CD4-positive, CD25-positive, alpha-beta regulatory T cell (primary cell): ENCODE results near the gene RALB. TPM values are rescaled to one million over a fixed set of nuclear protein-coding genes. Genes with fewer than 3 reads are reported as not detected.
A peak's percentile ranks its signal among the peaks of the same experiment; 100 is the strongest.

ENCODE experiments used
- ATAC-seq, 2 donors: fragments of 150-1000 bp; cut with Tn5 transposase; one replicate each; pipeline ENCODE4 v1.10.0; 2021; ENCODE audit warnings: low read depth in 2 of 2, moderate number of reproducible peaks in 2 of 2, moderate library complexity in 1 of 2
- DNase-seq, 3 donors: peaks; one replicate each; pipeline versions ENCODE4 v3.0.0 to v3.0.0-alpha.2; 2012 to 2022; ENCODE audit warnings: mixed read lengths in 1 of 3
- H3K27ac ChIP-seq: one replicate; pipeline ENCODE4 v1.7.0; 2013; ENCODE audit warnings: mild to moderate bottlenecking, low read length; ENCODE audit not compliant: insufficient read depth, poor library complexity, severe bottlenecking
- H3K27me3 ChIP-seq: one replicate; pipeline ENCODE4 v1.7.0; 2013; ENCODE audit warnings: low read length; ENCODE audit not compliant: control insufficient read depth, insufficient read depth
- H3K36me3 ChIP-seq: one replicate; pipeline ENCODE4 v1.7.0; 2013; ENCODE audit warnings: mild to moderate bottlenecking, low read length, moderate library complexity; ENCODE audit not compliant: control insufficient read depth, insufficient read depth
- H3K4me1 ChIP-seq: 2 replicates; pipeline ENCODE4 v1.7.0; 2013; ENCODE audit warnings: mild to moderate bottlenecking, low read length; ENCODE audit not compliant: insufficient read depth, control insufficient read depth, poor library complexity, severe bottlenecking
- H3K4me3 ChIP-seq: one replicate; pipeline ENCODE4 v1.7.0; 2013; ENCODE audit warnings: low read depth, mild to moderate bottlenecking, low read length, moderate library complexity
- H3K9me3 ChIP-seq, 2 experiments: 1 replicate in 1 of 2; 2 replicates in 1 of 2; pipeline ENCODE4 v1.7.0; 2013; ENCODE audit warnings: low read length in 2 of 2, mild to moderate bottlenecking in 1 of 2, moderate library complexity in 1 of 2; ENCODE audit not compliant: control insufficient read depth in 2 of 2
- H3K27ac Mint-ChIP-seq, 3 donors: one replicate each; pipeline ENCODE4 v1.8.0; 2020 to 2022; ENCODE audit warnings: mild to moderate bottlenecking in 3 of 3, mixed read lengths in 3 of 3, moderate library complexity in 2 of 3
- H3K27me3 Mint-ChIP-seq: one replicate; pipeline ENCODE4 v1.8.0; 2022; ENCODE audit warnings: mild to moderate bottlenecking, mixed read lengths
- H3K36me3 Mint-ChIP-seq: one replicate; pipeline ENCODE4 v1.8.0; 2020; ENCODE audit warnings: mixed read lengths
- H3K4me1 Mint-ChIP-seq, 4 donors: one replicate each; pipeline ENCODE4 v1.8.0; 2020 to 2022; ENCODE audit warnings: mixed read lengths in 4 of 4, mild to moderate bottlenecking in 1 of 4
- H3K4me3 Mint-ChIP-seq, 4 donors: one replicate each; pipeline ENCODE4 v1.8.0; 2020 to 2022; ENCODE audit warnings: mild to moderate bottlenecking in 4 of 4, mixed read lengths in 4 of 4, moderate library complexity in 3 of 4
- H3K9me3 Mint-ChIP-seq, 7 donors: one replicate each; pipeline ENCODE4 v1.8.0; 2020 to 2022; ENCODE audit warnings: mixed read lengths in 7 of 7, mild to moderate bottlenecking in 3 of 7, moderate library complexity in 2 of 7
- polyA plus RNA-seq, 4 donors: library from polyadenylated mRNA; unstranded; fragments of 300-500 nt; fragmentation: Illumina TruSeq; gene quantifications; one replicate each; pipeline ENCODE4 v1.2.3, GENCODE V29; 2021
- total RNA-seq: library from RNA; stranded (reverse); gene quantifications from one replicate; pipeline ENCODE4 v1.2.3, GENCODE V29; 2022

RALB gene
- total and polyA plus RNA-seq, 5 donors from 2014 or later, result 21.8 to 42.5 (median 28.1) TPM

DNA sequence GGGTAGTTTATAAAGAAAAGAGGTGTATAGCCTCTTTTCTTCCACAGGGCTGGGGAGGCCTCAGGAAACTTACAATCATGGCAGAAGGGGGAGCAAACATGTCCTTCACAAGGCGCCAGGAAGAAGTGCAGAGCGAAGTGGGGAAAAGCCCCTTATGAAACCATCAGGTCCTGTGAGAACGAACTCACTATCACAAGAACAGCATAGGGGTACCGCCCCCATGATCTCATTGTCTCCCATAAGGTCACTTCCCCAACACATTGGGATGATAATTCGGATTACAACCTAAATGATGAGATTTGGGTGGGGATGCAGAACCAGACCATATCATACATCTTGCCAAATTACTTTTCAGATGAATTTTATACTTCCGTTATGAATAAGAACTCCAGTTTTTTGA, 32.4 kb downstream of the RALB start:
- Histone ChIP-seq H3K27ac (no peak overlapping the region), H3K9me3 (no peaks in the 10 kb centered on the region), H3K4me1 (peaks cover 13% of the 10 kb centered on the region), H3K4me3 (no peak overlapping the region), H3K27me3 (no peaks in the 10 kb centered on the region), H3K36me3 (peaks cover 19% of the 10 kb centered on the region)
- Mint-ChIP-seq H3K4me1 (peaks cover 19 to 40% (median 25%) of the 10 kb centered on the region in 4 donors), H3K27ac (peak overlapping the region in 1 of 3 donors; percentile 42), H3K4me3 (no peak overlapping the region), H3K9me3 (peaks cover 0 to 2% (median 0%) of the 10 kb centered on the region in 7 donors), H3K27me3 (no peaks in the 10 kb centered on the region), H3K36me3 (peaks cover 38% of the 10 kb centered on the region)
- DNase-seq (no peak), ATAC-seq (no peak)

DNA sequence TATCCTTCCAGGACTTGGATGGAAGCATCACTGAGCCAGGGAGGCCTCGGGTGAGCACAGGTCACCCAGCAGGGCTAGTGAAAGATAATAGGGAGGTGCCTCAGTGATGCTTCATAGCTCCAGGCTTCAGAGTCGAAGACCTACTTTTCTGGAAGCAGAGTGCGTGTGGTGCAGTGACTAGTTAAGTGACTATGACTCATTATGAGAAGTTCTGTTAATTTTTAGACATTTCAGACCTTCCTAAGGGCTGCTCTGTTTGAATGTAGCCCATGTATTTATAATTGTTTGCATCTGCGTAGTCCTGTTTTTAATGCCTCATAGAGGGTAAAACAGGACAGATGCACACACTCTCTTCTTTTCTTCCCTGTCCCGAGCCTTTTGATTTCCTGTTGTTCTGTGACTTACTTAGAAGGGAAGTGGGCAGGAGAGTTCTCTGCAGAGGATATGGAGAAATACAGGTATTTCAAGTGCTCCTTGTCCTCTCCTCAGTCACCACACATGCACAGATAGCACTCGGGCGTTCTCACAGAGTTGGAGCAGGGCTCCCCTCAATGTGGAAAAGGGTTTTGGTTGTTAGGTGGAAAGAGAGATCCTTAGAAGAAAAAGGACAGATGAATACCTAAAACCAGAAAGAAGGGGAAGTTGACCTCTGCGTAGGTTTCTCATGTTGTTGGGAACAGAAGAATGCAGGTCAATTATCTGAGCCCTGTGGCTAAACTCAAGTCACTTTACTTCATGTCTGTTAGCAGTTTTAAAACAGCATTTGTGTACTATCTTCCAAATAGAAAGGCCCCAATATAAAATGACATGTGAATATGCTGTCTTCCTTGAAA, 34.7 kb downstream of the RALB start:
- no peaks in the 10 kb centered on the region for H3K9me3 ChIP-seq
- ATAC-seq (peak; percentile 68 to 70), DNase-seq (peak in 1 of 3 donors; percentile 81)
- Mint-ChIP-seq H3K4me3 (peak overlapping the region in 2 of 4 donors; percentile 19 to 29), H3K27me3 (no peaks in the 10 kb centered on the region), H3K27ac (peak overlapping the region; percentile 53 to 87 (median 84)), H3K36me3 (peaks cover 47% of the 10 kb centered on the region), H3K4me1 (peaks cover 26 to 47% (median 36%) of the 10 kb centered on the region in 4 donors), H3K9me3 (no peaks in the 10 kb centered on the region)
- peaks cover 13% of the 10 kb centered on the region for H3K4me1 ChIP-seq
- peak overlapping the region; percentile 33 for H3K27ac ChIP-seq
- H3K4me3 ChIP-seq, result peak overlapping the region; percentile 26
- H3K27me3 ChIP-seq, result no peaks in the 10 kb centered on the region
- H3K36me3 ChIP-seq, result peaks cover 17% of the 10 kb centered on the region

DNA sequence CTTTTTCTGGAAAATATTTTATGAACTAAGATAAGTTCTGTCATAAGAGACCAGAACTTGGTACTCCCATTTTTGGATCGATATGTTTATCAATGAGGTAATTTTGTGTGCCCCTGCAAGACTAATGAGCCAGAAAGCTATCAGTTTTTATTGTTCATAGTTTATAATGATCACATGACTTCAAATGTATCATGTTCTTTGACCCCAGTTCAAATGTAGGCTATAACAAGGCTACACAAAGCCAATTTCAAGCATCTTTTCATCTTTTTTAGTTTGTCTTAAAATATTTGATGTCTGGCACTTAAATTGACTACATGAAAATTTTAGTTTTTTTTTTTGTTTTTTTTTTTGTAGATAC, 35.3 kb downstream of the RALB start:
- Histone ChIP-seq H3K27ac (no peak overlapping the region), H3K36me3 (peaks cover 22% of the 10 kb centered on the region), H3K4me1 (peaks cover 13% of the 10 kb centered on the region), H3K9me3 (no peaks in the 10 kb centered on the region), H3K27me3 (no peaks in the 10 kb centered on the region), H3K4me3 (no peak overlapping the region)
- ATAC-seq (no peak), DNase-seq (no peak)
- Mint-ChIP-seq H3K27ac (peak overlapping the region in 1 of 3 donors; percentile 53), H3K4me3 (no peak overlapping the region), H3K9me3 (no peaks in the 10 kb centered on the region), H3K27me3 (no peaks in the 10 kb centered on the region), H3K4me1 (peaks cover 26 to 43% (median 34%) of the 10 kb centered on the region in 4 donors), H3K36me3 (peaks cover 47% of the 10 kb centered on the region)

DNA sequence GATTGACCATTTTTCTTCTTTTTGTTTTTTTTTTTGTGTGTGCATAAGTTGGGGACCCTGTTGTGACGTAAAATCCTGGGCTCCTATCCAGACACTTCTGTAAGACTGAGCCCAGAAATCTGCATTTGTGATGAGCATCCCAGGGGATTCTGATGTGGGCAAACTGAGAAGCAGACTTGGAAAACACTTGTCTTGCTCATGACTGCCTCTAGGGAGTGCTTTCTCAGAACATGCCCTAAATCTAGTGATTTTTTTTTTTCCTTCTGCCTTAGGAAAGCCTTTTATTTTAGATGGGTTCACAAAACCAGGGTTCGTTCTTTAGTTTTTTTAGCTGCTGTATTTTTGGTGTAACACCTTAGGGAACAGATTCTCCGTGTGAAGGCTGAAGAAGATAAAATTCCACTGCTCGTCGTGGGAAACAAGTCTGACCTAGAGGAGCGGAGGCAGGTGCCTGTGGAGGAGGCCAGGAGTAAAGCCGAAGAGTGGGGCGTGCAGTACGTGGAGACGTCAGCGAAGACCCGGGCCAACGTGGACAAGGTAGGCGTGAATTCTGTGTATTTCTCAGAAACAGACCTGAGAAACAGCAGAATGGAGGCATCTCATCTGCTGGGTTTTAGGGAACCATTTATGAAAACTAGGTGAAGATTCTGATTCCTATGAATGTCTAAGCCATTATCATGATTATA, 36.7 kb downstream of the RALB start:
- DNase-seq (no peak), ATAC-seq (no peak)
- H3K9me3 Mint-ChIP-seq, result no peaks in the 10 kb centered on the region
- peaks cover 26 to 43% (median 31%) of the 10 kb centered on the region in 4 donors for H3K4me1 Mint-ChIP-seq
- no peak overlapping the region for H3K27ac ChIP-seq
- H3K4me3 Mint-ChIP-seq, result no peak overlapping the region
- H3K27me3 Mint-ChIP-seq, result no peaks in the 10 kb centered on the region
- H3K27me3 ChIP-seq, result no peaks in the 10 kb centered on the region
- no peak overlapping the region for H3K4me3 ChIP-seq
- peak overlapping the region in 1 of 3 donors; percentile 61 for H3K27ac Mint-ChIP-seq
- peaks cover 53% of the 10 kb centered on the region for H3K36me3 Mint-ChIP-seq
- no peaks in the 10 kb centered on the region for H3K9me3 ChIP-seq
- peaks cover 31% of the 10 kb centered on the region for H3K36me3 ChIP-seq
- peaks cover 13% of the 10 kb centered on the region for H3K4me1 ChIP-seq

DNA sequence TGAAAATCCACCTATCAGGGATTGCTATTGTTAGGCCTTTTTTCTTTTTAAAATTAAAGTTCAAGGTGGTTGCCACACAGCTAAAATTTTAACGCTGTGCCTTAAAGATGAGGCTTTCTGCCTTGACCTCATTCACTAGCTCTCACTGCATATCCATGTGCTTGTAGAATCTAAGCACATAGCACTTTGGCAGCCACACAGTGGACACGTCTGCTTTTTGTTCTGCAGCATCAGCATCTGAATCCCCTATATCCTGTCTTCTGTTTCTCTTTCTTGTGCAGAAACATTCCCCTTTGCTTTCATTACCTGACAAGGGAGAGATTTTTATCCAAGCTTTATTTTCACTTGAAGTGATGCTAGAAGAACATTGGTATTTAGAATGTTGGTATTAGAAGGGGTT, 38.1 kb downstream of the RALB start:
- Histone ChIP-seq H3K4me3 (no peak overlapping the region), H3K36me3 (peaks cover 32% of the 10 kb centered on the region), H3K9me3 (no peaks in the 10 kb centered on the region), H3K27ac (no peak overlapping the region), H3K27me3 (no peaks in the 10 kb centered on the region), H3K4me1 (peaks cover 13% of the 10 kb centered on the region)
- ATAC-seq, result no peak
- DNase-seq, result no peak
- Mint-ChIP-seq H3K36me3 (peaks cover 54% of the 10 kb centered on the region), H3K4me1 (peaks cover 26 to 38% (median 29%) of the 10 kb centered on the region in 4 donors), H3K4me3 (no peak overlapping the region), H3K9me3 (no peaks in the 10 kb centered on the region), H3K27ac (no peak overlapping the region), H3K27me3 (no peaks in the 10 kb centered on the region)

DNA sequence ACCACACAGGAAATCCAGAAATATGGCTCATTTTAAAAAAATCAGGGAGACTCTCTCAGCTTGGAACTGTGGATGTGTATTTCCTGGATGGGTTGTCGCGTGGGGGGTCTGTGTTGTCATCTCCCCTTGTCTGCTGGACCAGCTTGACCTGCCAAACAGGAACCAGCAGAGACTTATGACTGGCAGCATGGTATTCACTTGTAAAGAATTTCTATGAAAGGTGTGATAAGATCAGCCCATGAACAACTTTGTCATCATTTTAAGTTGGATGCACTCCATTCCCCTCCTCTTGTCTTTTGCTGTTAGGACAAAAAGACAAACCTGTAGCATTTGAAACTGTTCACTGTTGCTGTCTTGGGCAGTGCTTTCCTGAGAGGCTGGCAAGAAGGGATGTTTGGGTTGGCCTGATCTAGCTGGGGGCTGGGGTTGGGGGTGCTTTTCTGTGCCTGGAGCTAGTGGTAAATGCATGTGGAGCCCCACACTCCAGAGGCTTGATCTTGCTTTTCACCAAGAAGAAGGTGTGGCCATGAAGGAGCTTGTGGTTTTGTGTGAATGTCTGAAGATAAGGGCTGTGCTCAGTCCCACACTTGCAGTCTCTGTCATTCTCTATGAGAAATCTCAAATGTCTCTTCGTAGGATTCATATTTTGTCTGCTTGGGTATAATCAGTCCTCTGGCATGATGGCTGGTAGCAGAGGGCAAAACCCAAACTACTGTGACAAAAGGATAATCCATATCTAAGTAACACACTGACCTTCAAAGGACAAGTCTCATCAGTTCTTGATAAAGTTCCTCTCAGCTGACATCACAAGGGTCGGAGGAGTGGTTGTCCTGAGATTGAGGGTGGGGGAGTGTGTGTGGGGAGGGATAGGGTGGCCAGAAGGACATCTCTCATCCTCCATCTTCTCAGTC, 39.0 kb downstream of the RALB start:
- H3K27ac ChIP-seq, result no peak overlapping the region
- Mint-ChIP-seq H3K36me3 (peaks cover 55% of the 10 kb centered on the region), H3K4me3 (no peak overlapping the region), H3K27ac (peak overlapping the region in 2 of 3 donors; percentile 42 to 43), H3K9me3 (no peaks in the 10 kb centered on the region), H3K4me1 (peaks cover 19 to 32% (median 27%) of the 10 kb centered on the region in 4 donors), H3K27me3 (no peaks in the 10 kb centered on the region)
- H3K9me3 ChIP-seq, result no peaks in the 10 kb centered on the region
- no peak overlapping the region for H3K4me3 ChIP-seq
- ATAC-seq, result no peak
- no peaks in the 10 kb centered on the region for H3K27me3 ChIP-seq
- peak in 1 of 3 donors; percentile 71 for DNase-seq
- peaks cover 13% of the 10 kb centered on the region for H3K4me1 ChIP-seq
- peaks cover 32% of the 10 kb centered on the region for H3K36me3 ChIP-seq
